Uterus (tissue), 4 donors: ENCODE data around the gene SUFU. TPM values are rescaled to one million over a fixed set of nuclear protein-coding genes. Genes with fewer than 3 reads are reported as not detected.

Source experiments
- DNase-seq, 2 donors: peaks; one replicate each; pipeline ENCODE4 v3.0.0-alpha.2; 2019 to 2020
- H3K27ac ChIP-seq, 2 donors: fragments of 200-600 bp; sonication (generic); 1 replicate in 1 of 2; 2 replicates in 1 of 2; pipeline ENCODE4 v1.5.1; 2016 to 2018
- H3K27me3 ChIP-seq, 2 donors: fragments of 200-600 bp; sonication (generic); one replicate each; pipeline ENCODE4 v1.5.1; 2018 to 2019; ENCODE audit warnings: control low read depth in 1 of 2
- H3K36me3 ChIP-seq, 2 donors: fragments of 200-600 bp; sonication (generic); one replicate each; pipeline ENCODE4 v1.5.1; 2019; ENCODE audit warnings: control low read depth in 1 of 2
- H3K4me1 ChIP-seq, 2 donors: fragments of 200-600 bp; sonication (generic); one replicate each; pipeline ENCODE4 v1.5.1; 2018 to 2019; ENCODE audit warnings: control low read depth in 1 of 2
- H3K4me3 ChIP-seq, 2 donors: fragments of 200-600 bp; sonication (generic); 1 replicate in 1 of 2; 2 replicates in 1 of 2; pipeline ENCODE4 v1.5.1; 2018 to 2019; ENCODE audit warnings: mild to moderate bottlenecking in 1 of 2
- H3K9me3 ChIP-seq, 2 donors: fragments of 200-600 bp; sonication (generic); one replicate each; pipeline ENCODE4 v1.5.1; 2019; ENCODE audit warnings: control low read depth in 1 of 2
- CTCF ChIP-seq, 4 experiments: fragments of 200-600 bp in 2 of 4; fragments of 450-650 bp in 2 of 4; sonication (generic) in 2 of 4; IDR thresholded peaks; one replicate each; pipeline ENCODE4 v1.5.1; 2016 to 2019; ENCODE audit warnings: antibody characterized with exemption in 4 of 4, mild to moderate bottlenecking in 2 of 4, moderate library complexity in 1 of 4
- POLR2A ChIP-seq, 2 donors: fragments of 450-650 bp; IDR thresholded peaks; one replicate each; pipeline ENCODE4 v1.6.1; 2016; ENCODE audit warnings: antibody characterized with exemption in 2 of 2, mild to moderate bottlenecking in 1 of 2, moderate library complexity in 1 of 2
- intact Hi-C: fragments of 100-400 bp; cut with DNase I; formaldehyde crosslinking; loops from one replicate; pipeline ENCODE4 v1.15.1; 2023; ENCODE audit warnings: low total_unique reads
- total RNA-seq, 4 donors: library from RNA; depleted of rRNA in 3 of 4; stranded (reverse); fragments of >200 nt in 3 of 4; gene quantifications; one replicate each; pipeline versions ENCODE4 v1.1.0 to v1.2.4, GENCODE V29; 2014 to 2023
- donor health status: DM: yes; HTN: yes; CAD: no.

The SUFU gene
- total RNA-seq, 4 donors from 2014 or later, result 2.8 to 20.7 (median 12.3) TPM

GRCh38 chr10:102480396-102480795 lies 23.4 kb upstream of the SUFU start:
- H3K27me3 ChIP-seq, result no peaks in the 10 kb centered on the region
- H3K4me3 ChIP-seq, result no peak overlapping the region
- no peak overlapping the region for H3K27ac ChIP-seq
- TF ChIP-seq POLR2A (IDR thresholded peaks at IDR 0.05) (no peak), CTCF (IDR thresholded peaks at IDR 0.05) (no peak)
- no peak for DNase-seq
- no peaks in the 10 kb centered on the region for H3K9me3 ChIP-seq
- intact Hi-C loops, result no loop called here
- H3K4me1 ChIP-seq, result no peaks in the 10 kb centered on the region
- H3K36me3 ChIP-seq, result no peaks in the 10 kb centered on the region

GRCh38 chr10:102484021-102484420 lies 19.8 kb upstream of the SUFU start:
- TF ChIP-seq POLR2A (IDR thresholded peaks at IDR 0.05) (no peak), CTCF (IDR thresholded peaks at IDR 0.05) (no peak)
- intact Hi-C loops, result no loop called here
- DNase-seq, result no peak
- Histone ChIP-seq H3K4me3 (no peak overlapping the region), H3K27me3 (no peaks in the 10 kb centered on the region), H3K9me3 (no peaks in the 10 kb centered on the region), H3K36me3 (no peaks in the 10 kb centered on the region), H3K27ac (no peak overlapping the region), H3K4me1 (no peaks in the 10 kb centered on the region)

GRCh38 chr10:102485093-102485784 lies 18.5 kb upstream of the SUFU start:
- Histone ChIP-seq H3K27ac (no peak overlapping the region), H3K4me3 (no peak overlapping the region), H3K36me3 (no peaks in the 10 kb centered on the region), H3K9me3 (no peaks in the 10 kb centered on the region), H3K4me1 (no peaks in the 10 kb centered on the region), H3K27me3 (no peaks in the 10 kb centered on the region)
- no peak for DNase-seq
- TF ChIP-seq CTCF (IDR thresholded peaks at IDR 0.05), result no peak
- no peak for TF ChIP-seq POLR2A (IDR thresholded peaks at IDR 0.05)
- intact Hi-C loops, result no loop called here

GRCh38 chr10:102491136-102491535 lies 12.6 kb upstream of the SUFU start:
- H3K36me3 ChIP-seq, result no peaks in the 10 kb centered on the region
- intact Hi-C loops, result no loop called here
- no peak for TF ChIP-seq POLR2A (IDR thresholded peaks at IDR 0.05)
- TF ChIP-seq CTCF (IDR thresholded peaks at IDR 0.05), result no peak

GRCh38 chr10:102492344-102492939 lies 11.3 kb upstream of the SUFU start:
- Histone ChIP-seq H3K4me1 (peaks cover 0 to 13% of the 10 kb centered on the region in 2 donors), H3K9me3 (no peaks in the 10 kb centered on the region), H3K36me3 (no peaks in the 10 kb centered on the region), H3K4me3 (no peak overlapping the region), H3K27me3 (no peaks in the 10 kb centered on the region), H3K27ac (no peak overlapping the region)
- no peak for DNase-seq
- intact Hi-C loops, result no loop called here
- TF ChIP-seq CTCF (IDR thresholded peaks at IDR 0.05) (no peak), POLR2A (IDR thresholded peaks at IDR 0.05) (no peak)

More at GRCh38 chr10:102491136-102491535, 12.6 kb upstream of the SUFU start:
- no peak for DNase-seq
- H3K4me1 ChIP-seq, result peaks cover 0 to 13% of the 10 kb centered on the region in 2 donors
- no peaks in the 10 kb centered on the region for H3K27me3 ChIP-seq
- no peak overlapping the region for H3K4me3 ChIP-seq
- no peaks in the 10 kb centered on the region for H3K9me3 ChIP-seq
- no peak overlapping the region for H3K27ac ChIP-seq
